GM19463 (cell line): ENCODE results near the gene ARHGAP15.
A peak's percentile ranks its signal among the peaks of the same experiment; 100 is the strongest.

Experiments used
- ATAC-seq: cut with Tn5 transposase; IDR thresholded peaks from one replicate; pipeline ENCODE4 v1.9.1; 2021; ENCODE audit warnings: mild to moderate bottlenecking, moderate library complexity; ENCODE audit not compliant: unreplicated experiment

ARHGAP15 gene

GRCh38 chr2:143553261-143553660, 424.0 kb downstream of the ARHGAP15 start:
- peak; percentile 87 for ATAC-seq

GRCh38 chr2:143558665-143559064, 429.4 kb downstream of the ARHGAP15 start:
- ATAC-seq, result no peak

- no peak for ATAC-seq
Observed at GRCh38 chr2:143559147-143559546, 429.9 kb downstream of the ARHGAP15 start.

GRCh38 chr2:143560724-143561123, 431.5 kb downstream of the ARHGAP15 start:
- ATAC-seq, result no peak

- peak; percentile 96 for ATAC-seq
Observed at GRCh38 chr2:143564419-143564818, 435.2 kb downstream of the ARHGAP15 start.

GRCh38 chr2:143571747-143572146, 442.5 kb downstream of the ARHGAP15 start:
- no peak for ATAC-seq

- no peak for ATAC-seq
Observed at GRCh38 chr2:143572421-143572820, 443.2 kb downstream of the ARHGAP15 start.

GRCh38 chr2:143574069-143574468, 444.9 kb downstream of the ARHGAP15 start:
- no peak for ATAC-seq

GRCh38 chr2:143575340-143575739, 446.1 kb downstream of the ARHGAP15 start:
- ATAC-seq, result no peak

- ATAC-seq, result no peak
Observed at GRCh38 chr2:143577489-143577888, 448.3 kb downstream of the ARHGAP15 start.

GRCh38 chr2:143579456-143579855, 450.2 kb downstream of the ARHGAP15 start:
- no peak for ATAC-seq

GRCh38 chr2:143581134-143581533, 451.9 kb downstream of the ARHGAP15 start:
- ATAC-seq, result no peak

- ATAC-seq, result no peak
Observed at GRCh38 chr2:143582046-143582747, 453.0 kb downstream of the ARHGAP15 start.

GRCh38 chr2:143584936-143585335, 455.7 kb downstream of the ARHGAP15 start:
- ATAC-seq, result no peak

GRCh38 chr2:143586119-143586518, 456.9 kb downstream of the ARHGAP15 start:
- no peak for ATAC-seq

- no peak for ATAC-seq
Observed at GRCh38 chr2:143588746-143589145, 459.5 kb downstream of the ARHGAP15 start.

- no peak for ATAC-seq
Observed at GRCh38 chr2:143594161-143594560, 464.9 kb downstream of the ARHGAP15 start.

GRCh38 chr2:143594745-143595144, 465.5 kb downstream of the ARHGAP15 start:
- ATAC-seq, result no peak

GRCh38 chr2:143600116-143600515, 470.9 kb downstream of the ARHGAP15 start:
- ATAC-seq, result no peak

- ATAC-seq, result no peak
Observed at GRCh38 chr2:143601828-143602227, 472.6 kb downstream of the ARHGAP15 start.

GRCh38 chr2:143603035-143603655, 473.9 kb downstream of the ARHGAP15 start:
- ATAC-seq, result no peak

GRCh38 chr2:143603846-143604565, 474.8 kb downstream of the ARHGAP15 start:
- no peak for ATAC-seq
